IMR-90 (cell line): ENCODE results near the gene DHRSX. TPM values are rescaled to one million over a fixed set of nuclear protein-coding genes. Genes with fewer than 3 reads are reported as not detected.

Source experiments
- ATAC-seq: fragments of 200-7000 bp; cut with Tn5 transposase; 2 replicates; pipeline ENCODE4 v1.9.1; 2020; ENCODE audit warnings: low read depth, mild to moderate bottlenecking, moderate library complexity
- BruUV-seq: library from RNA; stranded (reverse); fragments of 400-500 nt; replicated peaks from 2 replicates; lab custom pipeline; 2021; lab: Mats Ljungman, UMichigan
- CTCF ChIA-PET: fragments of 300-600 bp; formaldehyde crosslinking; extraction: SDS; loops from one replicate; lab custom pipeline; 2021; ENCODE audit warnings: antibody characterized with exemption; lab: Yijun Ruan, JAX
- POLR2A ChIA-PET: fragments of 300-600 bp; sonication (Branson Sonifier 250); formaldehyde crosslinking; loops from one replicate; lab custom pipeline; 2022; ENCODE audit warnings: antibody characterized with exemption; ENCODE audit not compliant: unreplicated experiment; lab: Charles Lee
- DNase-seq: peaks from one replicate; pipeline ENCODE4 v3.0.0; 2013
- H2AFZ ChIP-seq: replicated peaks from 2 replicates; pipeline ENCODE3; 2013; ENCODE audit warnings: low read length, mild to moderate bottlenecking; ENCODE audit not compliant: poor library complexity
- H2AK5ac ChIP-seq: 2 replicates; pipeline ENCODE4 v1.6.1; 2013; ENCODE audit warnings: low read depth, low read length, inconsistent platforms
- H2AK9ac ChIP-seq: replicated peaks from 2 replicates; pipeline ENCODE3; 2013; ENCODE audit warnings: mild to moderate bottlenecking, low read depth, low read length, moderate library complexity; ENCODE audit not compliant: poor library complexity
- H2BK120ac ChIP-seq: 2 replicates; pipeline ENCODE4 v1.6.1; 2013; ENCODE audit warnings: low read depth, low read length, inconsistent platforms
- H2BK15ac ChIP-seq: 3 replicates; pipeline ENCODE4 v1.6.1; 2013; ENCODE audit warnings: low read depth, low read length, inconsistent platforms
- H2BK20ac ChIP-seq: 2 replicates; pipeline ENCODE4 v1.6.1; 2013; ENCODE audit warnings: low read depth, mild to moderate bottlenecking, inconsistent platforms, low read length, moderate library complexity
- H2BK5ac ChIP-seq: 2 replicates; pipeline ENCODE4 v1.6.1; 2013; ENCODE audit warnings: mild to moderate bottlenecking, low read depth, low read length, inconsistent platforms; ENCODE audit not compliant: poor library complexity, severe bottlenecking
- H3K14ac ChIP-seq: replicated peaks from 2 replicates; pipeline ENCODE4 v1.6.1; 2013; ENCODE audit warnings: low read depth, low read length, inconsistent platforms
- H3K18ac ChIP-seq: 2 replicates; pipeline ENCODE4 v1.6.1; 2013; ENCODE audit warnings: low read depth, low read length, control low read depth
- H3K23ac ChIP-seq: 2 replicates; pipeline ENCODE4 v1.6.1; 2013; ENCODE audit warnings: low read depth, low read length, inconsistent platforms
- H3K27ac ChIP-seq: 2 replicates; pipeline ENCODE4 v1.5.1; 2013; ENCODE audit warnings: mild to moderate bottlenecking, control low read depth, low read length; ENCODE audit not compliant: insufficient read depth
- H3K27me3 ChIP-seq: 2 replicates; pipeline ENCODE4 v1.6.1; 2013; ENCODE audit warnings: low read length; ENCODE audit not compliant: control insufficient read depth, insufficient read depth
- H3K36me3 ChIP-seq: 2 replicates; pipeline ENCODE4 v1.6.1; 2013; ENCODE audit warnings: low read length, mixed read lengths; ENCODE audit not compliant: control insufficient read depth, insufficient read depth
- H3K4ac ChIP-seq: 2 replicates; pipeline ENCODE4 v1.6.1; 2013; ENCODE audit warnings: low read depth, low read length, inconsistent platforms
- H3K4me1 ChIP-seq: 2 replicates; pipeline ENCODE4 v1.6.1; 2013; ENCODE audit warnings: low read length, mixed read lengths; ENCODE audit not compliant: control insufficient read depth, insufficient read depth
- H3K4me2 ChIP-seq: 2 replicates; pipeline ENCODE4 v1.6.1; 2013; ENCODE audit warnings: low read depth, mild to moderate bottlenecking, control low read depth, low read length, moderate library complexity
- H3K4me3 ChIP-seq: 2 replicates; pipeline ENCODE4 v1.5.1; 2013; ENCODE audit warnings: low read depth, mild to moderate bottlenecking, control low read depth, low read length, moderate library complexity; ENCODE audit not compliant: insufficient read depth
- H3K56ac ChIP-seq: 2 replicates; pipeline ENCODE4 v1.6.1; 2013; ENCODE audit warnings: low read length, inconsistent platforms; ENCODE audit not compliant: insufficient read depth; ENCODE audit errors: extremely low read depth
- H3K79me1 ChIP-seq, 2 experiments: 2 replicates each; pipeline ENCODE4 v1.6.1; 2013; ENCODE audit warnings: low read length in 2 of 2, inconsistent platforms in 1 of 2, low read depth in 1 of 2
- H3K9ac ChIP-seq: 2 replicates; pipeline ENCODE4 v1.6.1; 2013; ENCODE audit warnings: low read depth, low read length, control low read depth
- H3K9me1 ChIP-seq: 2 replicates; pipeline ENCODE4 v1.6.1; 2013; ENCODE audit warnings: low read length, inconsistent platforms; ENCODE audit not compliant: insufficient read depth
- H3K9me3 ChIP-seq: 2 replicates; pipeline ENCODE4 v1.6.1; 2013; ENCODE audit warnings: low read length; ENCODE audit not compliant: control insufficient read depth, insufficient read depth
- H4K20me1 ChIP-seq: 2 replicates; pipeline ENCODE4 v1.6.1; 2013; ENCODE audit warnings: low read length, inconsistent platforms; ENCODE audit not compliant: insufficient read depth
- H4K5ac ChIP-seq: 2 replicates; pipeline ENCODE4 v1.6.1; 2013; ENCODE audit warnings: mild to moderate bottlenecking, low read depth, low read length, control low read depth
- H4K8ac ChIP-seq, 2 experiments: 2 replicates each; pipeline ENCODE4 v1.6.1; 2013; ENCODE audit warnings: low read depth in 2 of 2, low read length in 2 of 2, control low read depth in 1 of 2, inconsistent platforms in 1 of 2
- H4K91ac ChIP-seq: 2 replicates; pipeline ENCODE4 v1.6.1; 2013; ENCODE audit warnings: low read depth, low read length, inconsistent platforms; ENCODE audit not compliant: insufficient read depth
- BHLHE40 ChIP-seq: fragments of 150-350 bp; IDR thresholded peaks from 2 replicates; pipeline ENCODE4 v1.6.1; 2016; ENCODE audit warnings: mild to moderate bottlenecking, low read depth, low read length
- FOS ChIP-seq: fragments of 150-350 bp; IDR thresholded peaks from 2 replicates; pipeline ENCODE4 v1.6.1; 2016; ENCODE audit warnings: low read depth, low read length
- MAZ ChIP-seq: IDR thresholded peaks from 2 replicates; pipeline ENCODE4 v1.6.1; 2012; ENCODE audit warnings: low read depth, mild to moderate bottlenecking, low read length, improper control_type of control experiment, moderate library complexity, borderline replicate concordance
- MXI1 ChIP-seq: IDR thresholded peaks from 2 replicates; pipeline ENCODE4 v1.6.1; 2012; ENCODE audit warnings: low read depth, mild to moderate bottlenecking, low read length, moderate library complexity, borderline replicate concordance
- SMC3 ChIP-seq: fragments of 150-350 bp; IDR thresholded peaks from 2 replicates; pipeline ENCODE4 v1.6.1; 2016; ENCODE audit warnings: low read depth, mild to moderate bottlenecking, antibody characterized with exemption, low read length, moderate library complexity
- WGBS, 2 experiments: methylation state at CpG; one replicate each; pipeline versions ENCODE4 v1.1.5 to v1.1.7; 2013; ENCODE audit warnings: missing lambda C conversion rate in 2 of 2; ENCODE audit not compliant: insufficient read length in 1 of 2; ENCODE audit errors: extremely low coverage in 2 of 2; 5-methylcytosine and 5-hydroxymethylcytosine counted together
- dilution Hi-C: fragments of 300-500 bp; cut with HindIII; formaldehyde crosslinking; loops from one replicate; pipeline ENCODE4 v1.14.3; 2018; ENCODE audit warnings: low sequenced_read_pairs; ENCODE audit not compliant: unreplicated experiment
- in situ Hi-C: fragments of 300-500 bp; cut with MboI; formaldehyde crosslinking; loops from 3 replicates; pipeline ENCODE4 v1.14.3; 2019; ENCODE audit warnings: low sequenced_read_pairs, inconsistent platforms, mixed read lengths
- intact Hi-C: fragments of 100-400 bp; cut with micrococcal nuclease; formaldehyde crosslinking; loops from 2 replicates; pipeline ENCODE4 v1.10.0; 2022
- polyA plus RNA-seq, 3 experiments: library from polyadenylated mRNA; depleted of rRNA; stranded (reverse); fragments of >200 nt; gene quantifications; 2 replicates each; pipeline ENCODE4 v1.2.3, GENCODE V29; 2012; ENCODE audit warnings: low replicate concordance in 1 of 3
- total RNA-seq: library from RNA; depleted of rRNA; stranded (reverse); fragments of >200 nt; gene quantifications from 2 replicates; pipeline ENCODE4 v1.2.3, GENCODE V29; 2012

DHRSX gene
- total and polyA plus RNA-seq, 2 of the 4 experiments (the other 2 are of a cell fraction): 26.2 to 38.0 TPM

DNA sequence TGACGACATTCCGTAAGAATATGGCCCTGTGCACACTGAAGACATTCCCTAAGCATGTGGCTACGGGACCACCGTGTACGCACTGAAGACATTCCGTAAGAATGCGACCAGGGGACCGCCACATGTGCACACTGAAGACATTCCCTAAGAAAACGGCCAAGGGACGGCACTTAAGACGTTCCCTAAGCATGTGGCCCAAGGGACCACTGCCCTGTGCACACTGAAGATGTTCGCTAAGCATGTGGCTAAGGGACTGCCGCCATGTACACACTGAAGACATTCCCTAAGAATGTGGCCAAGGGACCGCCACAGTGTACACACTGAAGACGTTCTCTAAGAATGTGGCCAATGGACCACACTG, 21.4 kb downstream of the DHRSX start:
- Histone ChIP-seq H4K5ac (no peak overlapping the region), H3K9ac (no peak overlapping the region), H3K14ac (no peak overlapping the region), H2AFZ (no peak overlapping the region), H4K91ac (no peak overlapping the region), H4K20me1 (peaks cover 47% of the 10 kb centered on the region), H3K4me3 (no peak overlapping the region), H3K4ac (no peak overlapping the region), H3K4me2 (no peak overlapping the region), H3K36me3 (peaks cover 5% of the 10 kb centered on the region; the same call in 1 of the 2 replicates), H4K8ac (no peak overlapping the region), H3K9me3 (no peaks in the 10 kb centered on the region), H3K79me1 (peaks cover 38 to 57% of the 10 kb centered on the region in 2 experiments), H2BK5ac (no peak overlapping the region), H2BK15ac (no peak overlapping the region), H3K4me1 (peaks cover 7% of the 10 kb centered on the region), H2AK9ac (no peak overlapping the region), H2AK5ac (no peak overlapping the region), H2BK120ac (no peak overlapping the region), H3K9me1 (peaks cover 25% of the 10 kb centered on the region), H3K27me3 (no peaks in the 10 kb centered on the region), H2BK20ac (no peak overlapping the region), H3K18ac (no peak overlapping the region), H3K23ac (no peak overlapping the region), H3K27ac (no peak overlapping the region), H3K56ac (no peak overlapping the region)
- intact Hi-C loops: no loop called here
- BruUV-seq: no TSS peak
- ChIA-PET CTCF (no interaction called here), POLR2A (no interaction called here)
- in situ Hi-C loops: no loop called here
- dilution Hi-C loops: no loop called here
- 99% methylated on average over 13 of the region's 15 CpGs; no CpG with 5 or more reads in 1 of the 2 experiments for WGBS, 2 experiments
- TF ChIP-seq SMC3 (no peak), MAZ (no peak), BHLHE40 (no peak), FOS (no peak), MXI1 (no peak)
- ATAC-seq (no peak), DNase-seq (no peak)
